Uterus (tissue), 2 donors: ENCODE data around the gene MYOG.

Source experiments
- CTCF ChIP-seq, 4 experiments: fragments of 200-600 bp in 2 of 4; fragments of 450-650 bp in 2 of 4; sonication (generic) in 2 of 4; IDR thresholded peaks; one replicate each; pipeline ENCODE4 v1.5.1; 2016 to 2019; ENCODE audit warnings: antibody characterized with exemption in 4 of 4, mild to moderate bottlenecking in 2 of 4, moderate library complexity in 1 of 4
- POLR2A ChIP-seq, 2 donors: fragments of 450-650 bp; IDR thresholded peaks; one replicate each; pipeline ENCODE4 v1.6.1; 2016; ENCODE audit warnings: antibody characterized with exemption in 2 of 2, mild to moderate bottlenecking in 1 of 2, moderate library complexity in 1 of 2

GRCh38 chr1:203090421-203091198 lies 4.8 kb upstream of the MYOG start:
- TF ChIP-seq CTCF (IDR thresholded peaks at IDR 0.05) (no peak), POLR2A (IDR thresholded peaks at IDR 0.05) (no peak)
